H9 (cell line): Measurements from ENCODE around the gene KLHDC9. TPM values are rescaled to one million over a fixed set of nuclear protein-coding genes. Genes with fewer than 3 reads are reported as not detected.

ENCODE experiments used
- DNase-seq: peaks from one replicate; pipeline ENCODE4 v3.0.0-alpha.2; 2017
- H2AFZ ChIP-seq: one replicate; pipeline ENCODE4 v1.6.1; 2013; ENCODE audit warnings: mild to moderate bottlenecking, low read length, control low read depth, moderate library complexity
- H2AK5ac ChIP-seq: 2 replicates; pipeline ENCODE4 v1.6.1; 2013; ENCODE audit warnings: low read length, control low read depth, mixed read lengths; ENCODE audit not compliant: insufficient read length
- H2BK120ac ChIP-seq: one replicate; pipeline ENCODE4 v1.6.1; 2013; ENCODE audit warnings: low read depth, mild to moderate bottlenecking, low read length, control low read depth, inconsistent platforms; ENCODE audit not compliant: poor library complexity, severe bottlenecking
- H2BK12ac ChIP-seq: 2 replicates; pipeline ENCODE4 v1.6.1; 2013; ENCODE audit warnings: low read length, control low read depth, mixed read lengths, low read depth; ENCODE audit not compliant: insufficient read length
- H2BK15ac ChIP-seq: 2 replicates; pipeline ENCODE4 v1.6.1; 2013; ENCODE audit warnings: low read depth, low read length, control low read depth
- H2BK20ac ChIP-seq: one replicate; pipeline ENCODE4 v1.6.1; 2013; ENCODE audit warnings: low read depth, mild to moderate bottlenecking, low read length, control low read depth, inconsistent platforms; ENCODE audit not compliant: poor library complexity, severe bottlenecking
- H2BK5ac ChIP-seq: 2 replicates; pipeline ENCODE4 v1.6.1; 2013; ENCODE audit warnings: low read length, control low read depth, mixed read lengths; ENCODE audit not compliant: insufficient read length
- H3K14ac ChIP-seq: 2 replicates; pipeline ENCODE4 v1.6.1; 2013; ENCODE audit warnings: low read length, control low read depth; ENCODE audit not compliant: insufficient read depth
- H3K18ac ChIP-seq: 2 replicates; pipeline ENCODE4 v1.6.1; 2013; ENCODE audit warnings: low read depth, mild to moderate bottlenecking, mixed read lengths, low read length, control low read depth; ENCODE audit not compliant: insufficient read length
- H3K23ac ChIP-seq: 2 replicates; pipeline ENCODE4 v1.6.1; 2013; ENCODE audit warnings: low read length, control low read depth, mixed read lengths, low read depth; ENCODE audit not compliant: insufficient read length
- H3K23me2 ChIP-seq: 2 replicates; pipeline ENCODE4 v1.6.1; 2013; ENCODE audit warnings: low read depth, mild to moderate bottlenecking, mixed read lengths, low read length, control low read depth; ENCODE audit not compliant: insufficient read length, poor library complexity, severe bottlenecking
- H3K27ac ChIP-seq: 2 replicates; pipeline ENCODE4 v1.5.1; 2013; ENCODE audit warnings: low read length, control low read depth, mixed read lengths, low read depth; ENCODE audit not compliant: insufficient read length
- H3K27me3 ChIP-seq: 2 replicates; pipeline ENCODE4 v1.6.1; 2013; ENCODE audit warnings: low read length, control low read depth, inconsistent platforms; ENCODE audit not compliant: insufficient read depth
- H3K4ac ChIP-seq: 2 replicates; pipeline ENCODE4 v1.6.1; 2013; ENCODE audit warnings: low read depth, mild to moderate bottlenecking, control low read depth, inconsistent platforms, low read length, moderate library complexity
- H3K4me1 ChIP-seq: 2 replicates; pipeline ENCODE4 v1.6.1; 2013; ENCODE audit warnings: low read length, control low read depth, inconsistent platforms; ENCODE audit not compliant: insufficient read depth
- H3K4me2 ChIP-seq: 2 replicates; pipeline ENCODE4 v1.6.1; 2013; ENCODE audit warnings: low read length, control low read depth, mixed read lengths; ENCODE audit not compliant: insufficient read length, insufficient read depth
- H3K56ac ChIP-seq: 2 replicates; pipeline ENCODE4 v1.6.1; 2013; ENCODE audit warnings: low read depth, mild to moderate bottlenecking, mixed read lengths, low read length, control low read depth; ENCODE audit not compliant: insufficient read length
- H3K79me1 ChIP-seq: 2 replicates; pipeline ENCODE4 v1.6.1; 2013; ENCODE audit warnings: low read depth, mild to moderate bottlenecking, moderate library complexity, low read length, control low read depth, inconsistent platforms; ENCODE audit not compliant: insufficient read depth, poor library complexity, severe bottlenecking
- H3K79me2 ChIP-seq: 2 replicates; pipeline ENCODE4 v1.6.1; 2013; ENCODE audit warnings: low read length, control low read depth, inconsistent platforms; ENCODE audit not compliant: insufficient read depth
- H3K9ac ChIP-seq: 2 replicates; pipeline ENCODE4 v1.6.1; 2013; ENCODE audit warnings: low read length, control low read depth, mixed read lengths; ENCODE audit not compliant: insufficient read length; ENCODE audit errors: extremely low read depth
- H3K9me3 ChIP-seq: one replicate; pipeline ENCODE4 v1.6.1; 2013; ENCODE audit warnings: low read depth, low read length, inconsistent platforms; ENCODE audit not compliant: control insufficient read depth
- H3T11ph ChIP-seq: one replicate; pipeline ENCODE4 v1.6.1; 2013; ENCODE audit warnings: mild to moderate bottlenecking, low read length, control low read depth, inconsistent platforms
- H4K20me1 ChIP-seq: one replicate; pipeline ENCODE4 v1.6.1; 2013; ENCODE audit not compliant: control insufficient read depth, insufficient read length, insufficient read depth
- H4K5ac ChIP-seq: 2 replicates; pipeline ENCODE4 v1.6.1; 2013; ENCODE audit warnings: low read depth, mild to moderate bottlenecking, mixed read lengths, low read length, control low read depth; ENCODE audit not compliant: insufficient read length
- H4K8ac ChIP-seq: replicated peaks from 2 replicates; pipeline ENCODE4 v1.6.1; 2013; ENCODE audit warnings: low read length, control low read depth, mixed read lengths, low read depth; ENCODE audit not compliant: insufficient read length
- H4K91ac ChIP-seq: 2 replicates; pipeline ENCODE4 v1.6.1; 2013; ENCODE audit warnings: low read depth, mild to moderate bottlenecking, moderate library complexity, mixed read lengths, low read length, control low read depth; ENCODE audit not compliant: insufficient read length
- H3K27ac Mint-ChIP-seq, 3 experiments: 2 replicates in 2 of 3; 3 replicates in 1 of 3; pipeline ENCODE4 v1.8.0; 2020 to 2021; ENCODE audit warnings: mixed read lengths in 3 of 3, mild to moderate bottlenecking in 1 of 3, moderate library complexity in 1 of 3
- H3K27me3 Mint-ChIP-seq: 2 replicates; pipeline ENCODE4 v1.8.0; 2021; ENCODE audit warnings: low read depth, mild to moderate bottlenecking, moderate library complexity, mixed read lengths
- H3K36me3 Mint-ChIP-seq, 3 experiments: 2 replicates in 2 of 3; 3 replicates in 1 of 3; pipeline ENCODE4 v1.8.0; 2020 to 2021; ENCODE audit warnings: low read depth in 3 of 3, mixed read lengths in 3 of 3; ENCODE audit not compliant: insufficient read depth in 1 of 3
- H3K4me1 Mint-ChIP-seq, 2 experiments: 2 replicates each; pipeline ENCODE4 v1.8.0; 2020; ENCODE audit warnings: mixed read lengths in 2 of 2
- H3K4me3 Mint-ChIP-seq, 2 experiments: 2 replicates in 1 of 2; 3 replicates in 1 of 2; pipeline ENCODE4 v1.8.0; 2020 to 2021; ENCODE audit warnings: mild to moderate bottlenecking in 2 of 2, mixed read lengths in 2 of 2, moderate library complexity in 1 of 2
- H3K9me3 Mint-ChIP-seq, 2 experiments: 2 replicates in 1 of 2; 3 replicates in 1 of 2; pipeline ENCODE4 v1.8.0; 2020; ENCODE audit warnings: mild to moderate bottlenecking in 2 of 2, mixed read lengths in 2 of 2, moderate library complexity in 1 of 2
- CTCF ChIP-seq: fragments of 200-600 bp; sonication (generic); conservative IDR thresholded peaks from 3 replicates; pipeline ENCODE4 v1.8.0; 2021; ENCODE audit warnings: antibody characterized with exemption, mild to moderate bottlenecking
- WGBS: extraction: QIAGEN DNeasy Blood & Tissue Kit; methylation state at CpG from one replicate; pipeline ENCODE4 v1.1.7; 2013; ENCODE audit warnings: missing lambda C conversion rate, low lambda C conversion rate, mixed read lengths; ENCODE audit not compliant: insufficient read length; ENCODE audit errors: extremely low coverage; 5-methylcytosine and 5-hydroxymethylcytosine counted together
- total RNA-seq: library from RNA; stranded (reverse); gene quantifications from 2 replicates; pipeline ENCODE4 v1.2.1, GENCODE V29; 2021

Gene KLHDC9
- total RNA-seq, 1 experiment from 2014 or later: 6.6 TPM

- Histone ChIP-seq H3K4ac (no peak overlapping the region), H4K8ac (no peak overlapping the region), H4K91ac (no peak overlapping the region), H4K5ac (no peak overlapping the region), H2BK12ac (no peak overlapping the region), H3K14ac (no peak overlapping the region), H3K79me1 (no peaks in the 10 kb centered on the region), H3K79me2 (no peaks in the 10 kb centered on the region), H3K9ac (no peak overlapping the region), H2BK20ac (no peak overlapping the region), H3K9me3 (no peaks in the 10 kb centered on the region), H3K4me1 (no peaks in the 10 kb centered on the region), H2BK15ac (no peak overlapping the region), H3K23ac (no peak overlapping the region), H3T11ph (no peak overlapping the region), H4K20me1 (no peaks in the 10 kb centered on the region), H3K56ac (no peak overlapping the region), H2BK5ac (no peak overlapping the region), H3K18ac (no peak overlapping the region), H3K27me3 (no peaks in the 10 kb centered on the region; the same call in 1 of the 2 replicates), H3K4me2 (no peak overlapping the region), H2AFZ (no peak overlapping the region), H2AK5ac (no peak overlapping the region), H3K27ac (no peak overlapping the region), H3K23me2 (no peaks in the 10 kb centered on the region), H2BK120ac (no peak overlapping the region)
- no peaks in the 10 kb centered on the region; a peak in 1 of 5 replicates for H3K9me3 Mint-ChIP-seq
- no peak for TF ChIP-seq CTCF
- no peak overlapping the region for H3K4me3 Mint-ChIP-seq
- no peak overlapping the region for H3K27ac Mint-ChIP-seq
- no CpG with 5 or more reads among the region's 4 CpGs for WGBS
- no peaks in the 10 kb centered on the region; a peak in 1 of 7 replicates for H3K36me3 Mint-ChIP-seq
- H3K27me3 Mint-ChIP-seq: peaks cover 16% of the 10 kb centered on the region
- no peak for DNase-seq
- H3K4me1 Mint-ChIP-seq: no peaks in the 10 kb centered on the region
These were observed 43.9 kb upstream of the KLHDC9 start for GRCh38 chr1:161054232-161054631.
